ENCODE measurements around the gene ARHGAP45. TPM values are rescaled to one million over a fixed set of nuclear protein-coding genes. Genes with fewer than 3 reads are reported as not detected.
A peak's percentile ranks its signal among the peaks of the same experiment; 100 is the strongest.

Gene ARHGAP45
- total RNA-seq, 1 donor from 2014 or later = 0.21 TPM

DNA sequence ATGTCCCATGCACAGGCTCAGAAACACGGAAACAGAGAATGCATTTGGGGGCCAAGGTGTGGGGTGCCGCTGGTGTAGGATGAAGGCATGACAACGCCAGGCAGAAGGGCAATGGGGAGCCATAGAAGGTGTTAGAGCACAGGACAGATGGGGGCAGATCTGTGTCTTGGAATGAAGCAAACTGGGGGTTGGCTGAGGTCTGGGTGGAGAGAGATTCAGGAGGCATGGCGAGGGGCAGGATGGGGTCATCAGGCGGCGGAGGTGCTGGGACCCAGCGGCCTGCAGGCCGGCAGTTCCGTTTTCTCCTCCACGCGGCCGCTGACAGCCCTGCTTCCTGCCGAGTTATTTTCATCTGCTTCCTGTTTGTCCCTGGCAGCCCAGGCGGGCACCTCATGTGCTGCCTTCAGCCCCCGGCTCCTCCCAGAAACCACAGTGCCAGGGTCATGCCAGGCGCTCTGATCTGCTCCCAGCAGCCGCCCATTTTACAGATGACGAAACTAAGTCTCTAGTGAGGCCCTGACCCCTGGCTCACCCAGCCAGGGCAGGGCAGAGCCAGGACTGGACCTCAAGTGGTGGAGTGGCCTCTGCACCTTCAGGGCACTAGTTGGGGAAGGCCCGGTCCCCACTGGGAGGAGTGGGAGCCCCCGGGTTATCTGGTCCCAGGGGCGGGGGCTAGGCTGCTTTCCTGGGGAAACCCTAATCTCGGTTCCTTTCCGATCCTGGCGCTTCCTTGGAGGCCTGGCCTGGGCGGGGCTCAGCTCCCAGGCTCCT lies 2.2 kb downstream of the ARHGAP45 start:
- DNase-seq (ENCODE audit: low read depth) = no peak

DNA sequence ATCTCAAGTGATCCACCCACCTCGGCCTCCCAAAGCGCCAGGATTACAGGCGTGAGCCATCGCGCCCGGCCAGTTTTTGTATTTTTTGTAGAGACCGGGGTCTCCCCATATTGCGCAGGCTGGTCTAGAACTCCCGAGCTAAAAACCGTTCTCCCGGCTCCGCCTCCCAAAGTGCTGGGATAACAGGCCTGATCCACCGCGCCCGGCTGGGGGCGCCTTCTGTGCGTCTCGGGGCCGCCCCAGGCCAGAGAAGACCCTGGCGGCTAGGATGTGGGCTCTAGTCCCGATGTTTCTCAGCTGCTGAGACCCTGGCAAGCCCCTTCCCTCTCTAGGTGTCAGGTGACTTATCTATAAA lies 3.6 kb downstream of the ARHGAP45 start:
- no peak for DNase-seq (ENCODE audit: low read depth)

DNA sequence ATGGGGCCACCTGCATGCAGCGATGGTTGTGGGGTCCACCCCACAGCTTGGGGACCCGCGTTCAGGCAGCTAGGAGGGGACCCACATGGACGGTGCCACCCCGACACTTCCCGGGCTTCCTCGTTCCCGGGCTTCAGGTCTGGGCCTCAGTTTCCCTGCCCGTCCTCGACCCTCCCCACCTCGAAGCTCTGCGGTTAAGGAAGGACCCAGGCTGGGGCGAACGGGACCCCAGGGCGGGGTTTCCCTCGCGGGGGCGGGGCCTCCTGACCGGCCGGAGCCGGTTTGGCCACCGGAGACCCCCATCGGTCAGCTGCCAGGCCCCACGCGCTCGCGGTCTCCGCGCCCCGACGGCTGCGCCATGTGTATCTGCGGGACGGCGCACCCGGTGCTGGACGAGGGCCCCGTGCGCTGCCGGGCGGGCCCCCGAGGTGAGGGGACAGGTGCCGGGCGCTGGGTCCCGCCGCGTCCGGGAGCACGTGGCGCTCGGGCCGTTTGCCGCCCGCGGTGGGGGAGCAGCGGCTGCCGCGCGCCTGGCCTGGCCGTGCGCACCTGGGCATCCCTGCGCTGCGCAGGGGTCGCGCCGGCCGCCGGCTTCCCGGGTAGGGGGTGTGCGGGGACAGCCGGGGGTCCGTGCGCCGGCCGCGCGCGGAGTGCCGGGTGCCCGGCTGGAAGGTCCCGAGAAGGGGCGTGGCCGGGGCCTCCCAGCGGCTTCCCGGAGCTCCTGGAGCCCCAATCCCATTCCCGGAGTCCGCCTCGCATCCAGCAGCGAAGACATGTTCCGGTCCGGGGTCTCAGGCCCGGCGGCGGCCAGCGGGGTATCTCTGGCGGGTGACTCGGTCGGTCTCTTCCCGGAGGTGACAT lies 4.2 kb downstream of the ARHGAP45 start:
- no peak for DNase-seq (ENCODE audit: low read depth)

DNA sequence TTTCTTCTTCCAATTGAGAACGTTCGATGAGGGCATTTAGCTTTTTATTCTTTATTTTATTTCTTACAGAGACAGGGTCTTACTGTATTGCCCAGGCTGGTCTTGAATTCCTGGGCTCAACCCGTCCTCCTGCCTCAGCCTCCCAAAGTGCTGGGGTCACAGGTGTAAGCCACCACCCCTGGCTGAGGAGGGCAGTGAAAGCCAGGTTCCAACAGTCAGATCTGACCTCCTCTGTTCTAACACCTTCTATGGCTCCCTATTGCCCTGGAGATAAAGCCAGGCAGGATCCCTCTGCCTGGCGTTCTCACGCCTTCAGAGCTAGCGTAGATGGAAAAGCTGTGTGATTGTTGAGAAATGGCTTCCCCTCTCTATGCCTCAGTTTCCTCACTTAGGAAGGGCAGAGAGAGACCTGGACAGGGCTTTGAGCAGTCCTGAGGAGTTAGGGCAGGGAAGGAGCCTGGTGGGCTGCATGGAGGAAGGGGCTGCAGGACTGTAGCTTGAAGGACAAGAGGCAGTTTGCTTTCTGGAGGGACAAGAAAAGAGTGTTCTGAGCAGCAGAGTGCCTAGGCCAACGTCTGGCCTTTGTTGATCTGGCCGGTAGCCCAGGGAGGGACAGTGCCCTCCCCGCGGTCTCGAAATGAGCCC lies 5.5 kb downstream of the ARHGAP45 start:
- no peak for DNase-seq (ENCODE audit: low read depth)

DNA sequence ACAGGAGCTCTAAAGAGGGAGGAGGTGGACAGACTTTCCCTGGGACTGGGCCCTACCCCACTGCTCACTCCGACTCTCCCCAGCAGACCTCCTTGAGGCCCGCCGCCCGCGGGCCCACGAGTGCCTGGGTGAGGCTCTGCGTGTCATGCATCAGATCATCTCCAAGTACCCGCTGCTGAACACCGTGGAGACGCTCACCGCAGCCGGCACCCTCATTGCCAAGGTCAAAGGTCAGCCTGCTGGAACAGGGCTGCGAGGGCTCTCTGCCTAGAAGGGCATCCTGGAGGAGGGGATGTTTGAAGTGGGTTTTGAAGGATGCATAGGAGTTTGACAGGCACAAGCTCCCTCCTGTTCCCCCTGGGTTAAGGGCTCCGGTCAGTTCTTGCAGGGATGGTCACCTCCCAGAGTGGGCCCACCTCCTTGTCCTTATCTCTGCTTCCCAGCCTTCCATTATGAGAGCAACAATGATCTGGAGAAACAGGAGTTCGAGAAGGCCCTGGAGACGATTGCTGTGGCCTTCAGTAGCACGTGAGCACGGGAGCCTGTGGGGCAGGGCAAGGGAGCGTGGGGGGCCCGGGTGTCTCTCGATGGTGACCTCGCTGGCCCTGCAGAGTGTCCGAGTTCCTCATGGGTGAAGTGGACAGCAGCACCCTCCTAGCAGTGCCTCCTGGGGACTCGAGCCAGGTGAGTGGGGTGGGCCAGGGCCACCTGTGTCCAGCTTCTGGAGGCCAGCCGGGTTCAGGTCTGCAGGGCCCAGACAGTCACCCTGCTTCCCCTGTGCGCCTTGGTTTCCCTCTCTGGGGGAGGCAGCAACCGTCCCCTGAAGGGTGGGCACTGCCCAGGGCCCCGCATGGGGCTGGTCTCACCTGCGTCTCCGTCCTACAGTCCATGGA lies 6.3 kb downstream of the ARHGAP45 start:
- DNase-seq (ENCODE audit: low read depth) = no peak

DNA sequence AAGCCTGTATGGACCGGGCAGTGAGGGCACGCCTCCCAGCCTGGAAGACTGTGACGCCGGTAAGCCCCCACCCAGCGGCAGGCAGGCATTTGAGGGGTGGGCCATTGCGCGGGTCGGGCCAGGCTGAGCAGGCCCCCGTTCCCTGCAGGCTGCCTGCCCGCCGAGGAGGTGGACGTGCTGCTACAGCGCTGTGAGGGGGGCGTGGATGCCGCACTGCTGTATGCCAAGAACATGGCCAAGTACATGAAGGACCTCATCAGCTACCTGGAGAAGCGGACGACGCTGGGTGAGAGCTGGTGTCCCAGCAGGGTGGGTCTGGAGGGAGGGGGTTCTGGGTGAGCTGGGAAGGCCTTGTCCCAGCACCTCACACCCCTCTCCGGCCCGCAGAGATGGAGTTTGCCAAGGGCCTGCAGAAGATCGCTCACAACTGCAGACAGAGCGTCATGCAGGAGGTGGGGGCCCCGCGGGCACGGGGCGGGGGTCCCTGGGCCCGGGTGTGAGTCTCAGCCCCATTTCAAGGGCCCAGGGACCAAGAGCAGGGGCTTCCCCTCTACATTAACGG lies 7.1 kb downstream of the ARHGAP45 start:
- no peak for DNase-seq (ENCODE audit: low read depth)

DNA sequence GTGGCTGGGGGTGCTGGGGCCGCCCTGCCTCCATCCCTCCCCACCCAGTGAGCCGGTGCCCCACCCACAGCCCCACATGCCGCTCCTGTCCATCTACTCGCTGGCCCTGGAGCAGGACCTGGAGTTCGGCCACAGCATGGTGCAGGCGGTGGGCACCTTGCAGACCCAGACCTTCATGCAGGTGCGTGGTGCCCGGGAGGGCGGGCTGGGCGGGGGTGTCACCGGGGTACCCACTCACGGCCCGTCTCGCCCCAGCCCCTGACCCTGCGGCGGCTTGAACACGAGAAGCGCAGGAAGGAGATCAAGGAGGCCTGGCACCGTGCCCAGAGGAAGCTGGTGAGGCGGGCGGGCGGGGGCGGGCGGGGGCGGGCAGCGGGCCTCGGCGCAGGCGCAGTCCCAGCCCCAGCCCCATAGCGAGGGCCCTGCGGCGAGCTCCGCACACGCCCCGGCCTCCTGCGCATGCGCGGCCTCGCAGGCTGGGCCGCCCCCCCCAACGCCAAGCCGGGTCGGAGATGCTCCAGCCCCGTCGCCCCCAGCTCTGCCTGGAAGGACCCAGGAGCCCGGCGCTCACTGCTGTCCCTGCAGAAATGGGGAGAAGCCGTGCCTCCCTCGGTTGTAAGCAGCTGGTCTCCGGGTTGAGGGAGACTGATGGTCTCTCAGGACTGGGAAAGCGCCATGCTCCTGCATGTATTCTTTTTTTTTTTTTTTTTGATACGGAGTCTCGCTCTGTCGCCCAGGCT lies 7.7 kb downstream of the ARHGAP45 start:
- DNase-seq (ENCODE audit: low read depth) = no peak

DNA sequence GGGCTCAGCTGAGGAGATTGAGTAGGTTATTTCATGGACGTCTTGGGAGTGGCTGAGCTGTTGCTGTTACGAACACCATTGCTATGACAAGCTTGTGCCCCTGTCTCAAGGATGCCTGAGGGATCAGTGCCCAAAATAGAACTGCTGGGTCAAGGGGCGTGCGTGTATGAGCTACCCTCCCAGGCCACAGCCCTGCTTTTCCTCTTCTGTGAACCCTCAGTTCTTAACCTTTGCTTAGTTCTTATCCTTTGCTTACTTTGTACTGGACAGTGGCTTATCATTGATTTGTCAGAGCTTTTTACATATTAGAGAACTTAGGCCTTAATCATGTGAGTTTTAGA lies 9.0 kb downstream of the ARHGAP45 start:
- DNase-seq (ENCODE audit: low read depth) = no peak

DNA sequence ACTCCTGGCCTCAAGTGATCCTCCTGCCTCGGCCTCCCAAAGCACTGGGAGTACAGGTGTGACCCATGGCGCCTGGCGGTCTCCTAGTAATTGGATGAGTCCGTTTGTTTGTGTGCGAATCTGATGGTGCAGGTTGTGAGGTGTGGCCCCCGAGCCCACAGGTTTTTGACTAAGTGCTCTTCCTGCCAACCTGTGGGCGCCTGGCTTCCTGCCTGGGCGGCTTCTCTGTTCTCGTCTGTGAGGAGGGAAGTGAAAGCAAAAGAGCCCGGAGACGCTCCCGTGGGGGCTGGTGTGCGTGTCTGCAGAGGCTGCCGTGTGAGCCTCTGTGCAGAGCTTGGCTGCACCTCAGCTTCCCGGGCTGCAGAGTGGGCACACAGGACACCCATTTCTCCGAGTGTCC lies 10.0 kb downstream of the ARHGAP45 start:
- DNase-seq (ENCODE audit: low read depth) = no peak

DNA sequence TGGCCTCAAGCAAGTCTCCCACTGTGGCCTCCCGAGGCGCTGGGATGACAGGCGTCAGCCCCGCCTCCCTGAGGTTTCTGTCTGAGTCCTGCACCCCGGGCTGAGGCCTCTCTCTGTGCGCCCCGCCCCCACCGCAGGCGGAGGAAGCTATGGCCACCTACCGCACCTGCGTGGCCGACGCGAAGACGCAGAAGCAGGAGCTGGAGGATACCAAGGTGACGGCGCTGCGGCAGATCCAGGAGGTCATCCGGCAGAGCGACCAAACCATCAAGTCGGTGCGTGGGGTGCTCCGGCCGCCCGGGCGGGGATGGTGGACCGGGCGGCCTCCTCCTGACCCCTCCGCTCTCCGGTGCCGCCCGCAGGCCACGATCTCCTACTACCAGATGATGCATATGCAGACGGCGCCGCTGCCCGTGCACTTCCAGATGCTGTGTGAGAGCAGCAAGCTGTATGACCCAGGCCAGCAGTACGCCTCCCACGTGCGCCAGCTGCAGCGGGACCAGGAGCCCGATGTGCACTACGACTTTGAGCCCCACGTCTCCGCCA lies 12.7 kb downstream of the ARHGAP45 start:
- DNase-seq (ENCODE audit: low read depth) = no peak

DNA sequence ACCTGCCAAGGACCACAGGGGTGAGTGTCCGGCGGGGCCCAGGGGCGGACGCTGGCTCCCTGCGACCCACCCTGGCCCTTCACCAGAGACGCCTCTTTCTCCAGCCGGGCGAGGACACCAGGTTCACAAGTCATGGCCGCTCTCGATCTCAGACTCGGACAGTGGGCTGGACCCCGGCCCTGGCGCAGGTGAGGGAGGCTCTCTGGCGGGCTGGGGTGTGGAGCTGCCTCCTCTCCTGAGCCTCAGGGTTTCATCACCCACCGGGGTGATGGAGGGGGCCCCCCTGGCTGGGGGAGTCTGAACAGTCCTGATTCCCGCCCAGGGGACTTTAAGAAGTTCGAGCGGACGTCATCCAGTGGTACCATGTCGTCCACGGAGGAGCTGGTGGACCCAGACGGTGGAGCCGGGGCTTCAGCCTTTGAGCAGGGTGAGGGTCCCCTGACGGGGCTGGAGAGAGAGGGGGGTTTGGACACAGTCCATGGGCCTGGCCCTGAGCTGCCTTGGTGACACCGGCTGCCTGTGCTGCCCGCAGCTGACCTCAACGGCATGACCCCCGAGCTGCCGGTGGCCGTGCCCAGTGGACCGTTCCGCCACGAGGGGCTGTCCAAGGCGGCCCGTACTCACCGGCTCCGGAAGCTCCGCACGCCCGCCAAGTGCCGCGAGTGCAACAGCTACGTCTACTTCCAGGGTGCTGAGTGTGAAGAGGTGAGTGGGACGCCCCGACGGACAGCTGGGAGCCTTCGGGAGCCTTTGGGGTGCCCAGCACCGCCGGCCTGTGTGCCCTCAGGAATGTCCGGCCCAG lies 13.6 kb downstream of the ARHGAP45 start:
- DNase-seq (ENCODE audit: low read depth) = no peak

DNA sequence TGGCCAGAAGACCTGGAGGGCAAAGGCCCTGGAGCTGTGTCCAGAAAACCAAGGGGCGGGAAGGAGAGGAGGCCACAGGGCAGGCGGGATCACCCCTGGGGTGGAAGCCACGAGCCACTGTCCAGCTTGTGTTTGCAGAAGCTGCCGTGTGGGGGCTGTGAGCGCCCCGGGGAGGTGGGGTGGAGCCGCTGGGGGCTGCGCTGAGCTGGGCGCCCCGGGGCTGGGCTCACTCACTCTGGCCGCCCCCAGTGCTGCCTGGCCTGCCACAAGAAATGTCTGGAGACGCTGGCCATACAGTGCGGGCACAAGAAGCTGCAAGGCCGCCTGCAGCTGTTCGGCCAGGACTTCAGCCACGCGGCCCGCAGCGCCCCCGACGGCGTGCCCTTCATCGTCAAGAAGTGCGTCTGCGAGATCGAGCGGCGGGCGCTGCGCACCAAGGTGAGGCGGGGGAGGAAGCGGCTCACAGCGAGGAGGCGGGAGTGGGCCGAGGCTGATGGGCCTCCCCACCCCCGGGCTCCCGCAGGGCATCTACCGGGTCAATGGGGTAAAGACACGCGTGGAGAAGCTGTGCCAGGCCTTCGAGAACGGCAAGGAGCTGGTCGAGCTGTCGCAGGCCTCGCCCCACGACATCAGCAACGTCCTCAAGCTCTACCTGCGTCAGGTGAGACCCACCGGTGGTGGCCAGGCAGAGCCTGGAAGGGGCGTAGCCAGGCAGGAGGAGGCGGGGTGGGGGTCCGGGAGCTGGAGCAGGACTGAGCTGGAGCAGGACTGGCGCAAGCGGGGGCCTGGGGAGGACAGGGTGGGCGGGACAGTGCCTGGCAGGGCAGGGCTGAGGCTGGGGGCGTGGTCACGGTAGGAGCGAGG lies 14.6 kb downstream of the ARHGAP45 start:
- DNase-seq (ENCODE audit: low read depth) = peak; percentile 50

DNA sequence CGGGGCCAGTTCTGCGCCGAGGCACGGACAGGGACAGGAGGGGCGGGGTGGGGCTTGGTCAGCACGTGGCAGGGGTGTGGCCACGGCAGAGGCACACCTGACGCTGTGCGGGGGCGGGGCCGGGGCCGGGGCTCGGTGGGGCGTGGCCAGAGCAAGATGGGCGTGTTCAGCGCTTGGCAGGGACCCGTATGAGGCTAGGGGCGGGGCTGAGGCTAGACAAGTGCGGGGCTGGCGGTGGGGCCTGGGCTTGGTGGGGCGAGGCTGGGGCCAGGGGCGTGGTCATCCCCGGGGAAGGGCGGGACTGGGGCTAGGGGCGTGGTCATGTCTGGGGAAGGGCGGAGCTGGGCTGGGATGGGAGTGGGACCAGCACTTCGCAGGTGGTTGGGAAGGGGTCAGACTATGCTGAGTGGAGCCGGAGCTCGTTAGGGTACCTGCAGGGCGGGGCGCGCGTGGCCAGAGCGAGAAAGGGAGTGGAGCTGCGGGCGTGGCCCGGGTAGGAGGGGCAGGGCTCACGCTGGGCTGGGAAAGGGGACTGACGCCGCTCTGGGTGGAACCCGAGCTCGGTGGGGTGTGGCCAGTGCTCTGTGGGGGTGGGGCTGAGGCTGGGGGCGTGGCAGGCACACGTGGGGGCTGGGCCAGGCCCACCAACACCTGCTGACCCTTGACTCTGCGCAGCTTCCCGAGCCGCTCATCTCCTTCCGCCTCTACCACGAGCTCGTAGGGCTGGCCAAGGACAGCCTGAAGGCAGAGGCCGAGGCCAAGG lies 15.4 kb downstream of the ARHGAP45 start:
- DNase-seq (ENCODE audit: low read depth) = no peak

DNA sequence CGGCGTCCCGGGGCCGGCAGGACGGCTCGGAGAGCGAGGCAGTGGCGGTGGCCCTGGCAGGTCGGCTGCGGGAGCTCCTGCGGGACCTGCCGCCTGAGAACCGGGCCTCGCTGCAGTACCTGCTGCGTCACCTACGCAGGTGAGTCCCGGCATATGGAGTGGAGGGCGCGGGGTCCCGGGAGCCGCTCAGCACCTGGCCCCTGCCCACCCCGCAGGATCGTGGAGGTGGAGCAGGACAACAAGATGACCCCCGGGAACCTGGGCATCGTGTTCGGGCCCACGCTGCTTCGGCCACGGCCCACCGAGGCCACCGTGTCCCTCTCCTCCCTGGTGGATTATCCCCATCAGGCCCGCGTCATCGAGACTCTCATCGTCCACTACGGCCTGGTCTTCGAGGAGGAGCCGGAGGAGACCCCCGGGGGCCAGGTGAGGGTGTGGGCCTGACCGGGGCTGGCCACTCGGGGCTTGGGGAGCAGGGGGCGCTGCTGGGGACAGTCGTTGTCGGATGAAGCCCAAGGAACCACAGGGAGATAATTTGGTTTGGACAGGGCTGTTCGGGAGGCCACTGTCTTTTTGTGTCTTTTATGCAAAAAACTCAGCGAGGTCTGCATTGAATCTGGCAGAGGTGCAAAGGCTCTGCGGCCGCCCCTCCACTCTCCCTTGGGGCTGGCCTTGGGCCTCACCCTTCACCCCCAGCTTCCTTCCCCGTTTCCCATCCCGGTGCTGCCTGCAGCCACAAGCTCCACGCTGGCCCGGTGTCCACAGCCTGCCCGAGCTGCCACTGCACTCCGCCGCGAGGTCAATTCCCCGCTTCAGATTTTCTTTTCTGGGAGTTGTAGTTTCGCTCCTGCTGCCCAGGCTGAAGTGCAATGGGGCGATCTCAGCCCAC lies 16.2 kb downstream of the ARHGAP45 start:
- DNase-seq (ENCODE audit: low read depth) = no peak

DNA sequence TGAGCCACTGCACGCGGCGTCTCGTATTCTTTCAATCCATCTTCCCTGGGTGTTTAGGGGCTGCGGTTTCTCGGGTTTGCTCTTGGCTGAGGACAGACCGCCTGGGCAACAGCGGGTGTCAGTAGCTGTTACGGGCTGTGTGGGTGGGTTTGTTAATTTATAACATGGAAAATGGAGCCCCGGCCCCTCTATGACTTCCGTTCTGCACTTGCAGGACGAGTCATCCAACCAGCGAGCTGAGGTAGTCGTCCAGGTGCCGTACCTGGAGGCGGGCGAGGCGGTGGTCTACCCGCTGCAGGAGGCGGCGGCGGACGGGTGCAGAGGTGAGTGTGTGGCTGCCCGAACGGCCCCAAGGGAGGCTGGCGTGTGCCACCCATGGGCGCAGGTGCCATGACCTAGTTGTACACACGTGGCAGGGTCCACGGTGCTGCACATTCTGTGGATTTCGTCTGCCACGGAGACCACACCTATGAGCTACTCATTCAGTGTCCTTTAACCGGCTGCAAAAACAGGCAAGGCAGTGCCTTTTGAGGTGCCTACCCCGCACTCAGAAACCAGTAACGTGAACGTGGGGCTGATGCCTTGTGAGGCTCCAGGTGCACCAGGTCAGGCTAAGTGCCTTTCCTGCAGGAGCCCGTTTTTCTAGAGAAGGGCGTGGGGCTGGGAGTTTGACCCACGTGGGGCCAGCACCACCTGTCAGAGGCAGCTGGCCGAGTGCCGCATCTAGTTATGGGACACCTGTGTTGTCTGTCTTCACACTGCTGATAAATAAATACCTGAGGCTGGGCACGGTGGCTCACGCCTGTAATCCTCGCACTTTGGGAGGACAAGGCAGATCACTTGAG lies 17.3 kb downstream of the ARHGAP45 start:
- DNase-seq (ENCODE audit: low read depth) = no peak
